ENCODE data around the gene INAVA. TPM values are rescaled to one million over a fixed set of nuclear protein-coding genes. Genes with fewer than 3 reads are reported as not detected.
"Not testable (repeated sequence)": the region's sequence is repeated elsewhere in the genome, so short reads cannot be mapped to it uniquely, and the experiment has no call there.

INAVA gene
- total RNA-seq, 1 donor from 2014 or later, result not detected

- intact Hi-C loops (cut with micrococcal nuclease), result not testable (repeated sequence)
Measured at GRCh38 chr1:200962151-200962550, 67.5 kb downstream of the INAVA start.

GRCh38 chr1:200962631-200963030 lies 67.9 kb downstream of the INAVA start:
- intact Hi-C loops (cut with micrococcal nuclease), result no loop called here

- intact Hi-C loops (cut with micrococcal nuclease), result no loop called here
Measured at GRCh38 chr1:200963076-200963475, 68.4 kb downstream of the INAVA start.

- intact Hi-C loops (cut with micrococcal nuclease), result not testable (repeated sequence)
Measured at GRCh38 chr1:200963888-200964287, 69.2 kb downstream of the INAVA start.

Other genes with a start within 250 kb of the INAVA start
- gene DDX59, start 225.0 kb upstream of the INAVA start, total RNA-seq, result 20.6 and 21.3 TPM in 2 replicates
- gene CAMSAP2, start 156.0 kb upstream of the INAVA start, total RNA-seq, result 0.07 and 0.18 TPM in 2 replicates
- gene GPR25, start 21.9 kb upstream of the INAVA start, total RNA-seq, result not detected in 2 replicates
- gene KIF21B, start 128.8 kb downstream of the INAVA start, total RNA-seq, result 87.2 and 90.6 TPM in 2 replicates
- gene CACNA1S, start 217.5 kb downstream of the INAVA start, total RNA-seq, result not detected in 2 replicates
- not detected in 2 replicates for gene ASCL5, start 232.3 kb downstream of the INAVA start, total RNA-seq